Measurements from ENCODE around the gene SP8.

The SP8 gene

GRCh38 chr7:20793694-20794394 is 7.2 kb upstream of the SP8 start:
- DNase-seq: peak; percentile 76

DNA sequence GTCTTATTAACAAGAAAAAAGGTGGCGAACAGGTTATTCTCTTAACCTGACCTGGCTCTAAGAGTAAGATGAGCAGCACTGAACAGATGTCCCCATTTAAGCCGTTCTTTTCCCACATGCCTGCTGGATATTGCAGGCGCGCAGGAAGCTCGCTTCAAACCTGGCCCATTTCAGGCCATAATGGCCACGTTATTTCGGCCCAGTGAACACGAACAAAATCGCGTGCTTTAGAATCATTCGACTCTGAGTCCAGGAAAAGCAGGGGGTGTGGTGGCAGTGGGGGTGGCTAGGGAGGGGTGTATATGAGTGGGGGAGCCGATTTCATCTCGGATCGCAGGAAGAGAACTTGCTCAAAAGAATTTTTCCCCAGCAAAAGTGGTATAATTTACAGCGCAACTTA is 6.6 kb upstream of the SP8 start:
- peak; percentile 77 for DNase-seq

DNA sequence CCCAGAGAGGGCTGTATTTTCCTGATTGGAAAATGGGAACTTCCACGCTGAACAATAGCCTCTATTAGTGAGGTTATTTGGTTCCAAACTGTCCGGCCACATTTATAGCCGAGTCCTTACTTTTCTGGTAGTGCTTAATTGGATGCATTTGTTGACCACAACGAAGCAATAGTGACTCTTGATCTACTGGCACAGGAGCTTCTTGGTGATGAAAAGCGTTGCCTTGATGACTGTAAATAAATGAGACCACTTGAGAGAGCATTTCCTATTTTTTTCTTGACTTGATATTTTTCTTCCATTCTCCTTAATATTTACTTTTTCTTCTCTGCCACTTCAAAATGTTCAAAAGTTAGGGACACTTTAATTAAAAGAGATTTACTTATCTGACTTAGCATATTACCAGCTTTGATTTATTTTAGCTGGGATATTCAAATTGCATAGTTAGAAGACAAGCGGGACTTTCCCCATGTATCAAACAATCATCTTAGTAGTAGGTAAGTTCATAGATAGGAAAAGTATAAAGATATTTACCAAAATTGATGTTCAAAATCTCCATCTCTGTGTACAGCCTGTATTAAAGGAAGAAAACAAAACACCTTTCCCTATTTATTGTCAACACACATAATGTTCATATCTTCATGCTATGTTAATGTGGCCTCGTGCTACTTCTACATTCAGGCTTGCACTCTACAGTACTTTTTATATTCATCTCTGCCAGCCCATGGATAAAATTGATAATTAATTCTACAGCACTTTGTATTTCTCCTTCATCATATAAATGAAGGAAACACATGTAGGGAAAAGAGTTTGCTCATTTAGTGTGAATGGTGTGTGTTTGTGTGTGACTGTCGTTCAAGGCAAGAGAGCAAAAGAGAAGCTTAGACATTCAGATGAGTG is 5.1 kb upstream of the SP8 start:
- peak; percentile 15 for DNase-seq

DNA sequence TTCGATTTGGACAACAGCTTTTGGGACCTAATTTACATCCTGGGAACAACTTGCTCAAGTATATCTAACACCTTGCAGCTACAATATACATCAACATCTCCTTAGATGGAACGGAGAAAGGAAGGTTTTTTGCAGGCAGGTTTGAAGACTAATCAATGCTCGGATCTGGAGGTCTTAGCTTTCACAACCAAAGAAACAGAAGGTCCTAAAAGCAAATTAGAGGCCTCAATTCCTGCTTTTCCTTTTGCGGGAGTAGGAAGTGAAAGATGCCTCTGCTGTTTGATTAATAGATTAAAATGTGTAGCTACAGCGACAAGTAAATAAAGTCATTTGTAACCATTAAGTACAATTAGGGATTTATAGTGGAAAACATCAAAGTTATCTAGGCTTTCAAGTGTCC is 3.7 kb upstream of the SP8 start:
- peak; percentile 57 for DNase-seq

- DNase-seq: no peak
Observed at GRCh38 chr7:20788420-20788990, 1.8 kb upstream of the SP8 start.

DNA sequence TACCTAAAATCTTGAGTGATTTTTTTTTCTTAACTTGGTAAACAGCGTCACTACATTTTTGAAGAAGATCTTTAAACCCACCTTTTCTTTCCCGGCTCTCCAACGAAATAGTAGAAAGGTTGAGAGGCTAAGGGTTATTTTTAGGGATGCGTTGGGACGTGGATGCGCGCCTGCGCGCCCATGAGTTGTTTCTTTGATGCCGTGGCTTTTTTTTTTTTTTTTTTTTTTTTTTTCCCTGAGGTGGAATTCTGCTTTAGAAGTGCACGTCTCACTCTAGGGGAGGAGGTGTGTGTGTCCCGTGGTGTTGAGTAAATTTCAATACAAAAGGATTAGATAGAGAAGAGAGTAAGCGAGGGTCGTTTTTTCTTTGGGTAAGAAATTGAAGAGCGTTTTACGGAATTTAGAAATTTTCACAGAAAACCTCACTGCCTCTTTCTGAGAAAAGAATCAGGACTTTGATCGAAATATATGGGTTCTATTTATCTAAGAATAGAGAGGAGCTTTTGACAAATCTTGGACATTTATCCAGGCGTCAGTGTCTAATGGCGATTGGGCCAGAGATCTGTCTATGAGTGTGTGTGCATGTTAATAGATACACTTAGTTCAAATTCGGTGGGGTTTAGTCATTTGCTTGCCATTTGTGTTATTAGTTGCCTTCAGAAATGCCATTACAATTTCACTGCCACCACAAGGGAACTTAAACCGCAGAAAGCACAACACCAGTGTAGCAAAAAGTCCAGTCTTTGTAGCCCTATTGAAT is 1.2 kb upstream of the SP8 start:
- DNase-seq: peak; percentile 51

- DNase-seq: no peak
Observed at GRCh38 chr7:20786421-20786778, 286 bp downstream of the SP8 start.

- DNase-seq: peak; percentile 58
Observed at GRCh38 chr7:20786049-20786412, 655 bp downstream of the SP8 start.

GRCh38 chr7:20785157-20786048 is 1.3 kb downstream of the SP8 start:
- DNase-seq: peak; percentile 68

DNA sequence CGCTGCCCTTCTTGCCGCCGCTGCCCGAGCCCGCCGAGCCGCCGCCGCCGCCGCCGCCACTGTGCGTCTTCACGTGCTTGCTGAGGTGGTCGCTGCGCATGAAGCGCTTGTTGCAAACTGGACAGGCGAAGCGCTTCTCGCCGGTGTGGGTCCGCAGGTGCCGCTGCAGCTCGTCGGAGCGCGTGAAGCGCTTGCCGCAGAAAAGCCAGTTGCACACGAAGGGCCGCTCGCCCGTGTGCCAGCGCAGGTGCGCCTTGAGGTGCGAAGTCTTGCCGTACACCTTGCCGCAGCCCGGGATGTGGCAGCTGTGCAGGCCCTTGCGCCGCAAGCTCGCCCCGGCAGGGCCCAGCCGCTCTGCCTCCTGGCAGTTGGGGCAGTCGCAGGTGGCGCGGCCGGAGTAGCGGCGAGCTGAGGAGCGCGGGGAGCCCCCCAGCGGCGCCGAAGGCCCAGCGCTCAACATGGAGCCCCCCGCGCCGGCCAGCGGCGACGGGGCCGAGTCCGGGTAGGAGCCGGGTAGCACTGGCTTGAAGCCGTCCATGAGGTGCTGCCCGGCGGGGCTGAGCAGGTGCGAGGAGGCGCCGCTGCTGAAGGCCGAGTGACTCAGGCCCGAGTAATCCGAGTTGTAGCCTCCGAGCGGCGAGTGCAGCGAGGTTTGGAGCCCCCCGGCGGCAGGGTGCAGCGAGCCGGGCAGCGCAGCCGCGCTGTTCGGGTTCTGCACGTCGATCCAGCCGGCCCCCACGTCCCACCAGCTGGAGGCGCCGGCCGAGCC is 2.1 kb downstream of the SP8 start:
- DNase-seq: peak; percentile 84

GRCh38 chr7:20783700-20784387 is 2.8 kb downstream of the SP8 start:
- peak; percentile 90 for DNase-seq

DNA sequence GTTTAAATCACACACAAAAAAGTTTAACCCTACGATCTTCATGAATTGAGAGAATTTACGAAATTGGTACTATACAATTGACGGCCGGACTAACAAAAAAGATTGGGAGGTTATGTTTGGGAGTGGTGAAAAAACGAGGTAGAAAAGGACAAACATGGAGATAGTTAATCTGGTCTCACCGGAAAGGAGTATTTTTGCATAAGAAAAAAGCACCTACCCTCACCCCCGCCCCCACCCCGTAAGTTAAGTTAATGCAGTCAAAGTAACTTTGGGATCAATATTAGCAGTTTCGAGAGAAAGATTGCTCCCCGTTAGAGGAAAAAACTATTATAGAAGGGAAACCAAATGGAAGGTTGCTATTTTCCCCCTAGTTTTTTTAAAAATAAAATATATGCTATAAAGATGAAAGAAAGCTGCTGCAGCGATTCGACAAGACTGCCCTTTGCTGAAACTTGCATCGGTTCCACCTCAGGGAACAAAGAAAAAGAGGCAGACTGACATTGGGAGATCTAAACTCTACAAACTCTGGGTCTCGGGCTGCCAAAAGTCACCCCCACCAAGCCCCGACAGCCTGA is 3.5 kb downstream of the SP8 start:
- DNase-seq: no peak

DNA sequence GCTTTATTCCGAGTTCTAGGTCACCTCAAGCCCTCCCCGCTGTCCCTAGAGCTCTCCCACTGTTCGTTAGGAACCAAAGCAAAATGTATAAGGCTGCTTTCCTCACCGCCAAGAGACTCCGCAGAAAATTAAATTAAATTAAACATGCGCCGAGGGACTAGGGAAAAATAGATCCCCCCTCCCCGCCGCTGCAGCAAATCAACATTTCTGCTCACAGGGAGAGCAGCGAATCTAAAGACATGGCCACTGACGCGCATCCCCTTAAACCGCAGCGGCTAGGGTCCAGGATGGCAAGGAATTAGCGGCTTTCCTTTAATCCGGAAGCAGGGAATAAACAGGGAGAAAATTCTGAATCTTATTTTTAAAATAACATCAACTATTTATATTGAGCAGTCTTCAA is 7.6 kb downstream of the SP8 start:
- DNase-seq: peak; percentile 63

GRCh38 chr7:20778063-20778721 is 8.5 kb downstream of the SP8 start:
- peak; percentile 95 for DNase-seq

- DNase-seq: no peak
Observed at GRCh38 chr7:20777377-20778062, 9.2 kb downstream of the SP8 start.

GRCh38 chr7:20776942-20777341 is 9.7 kb downstream of the SP8 start:
- peak; percentile 22 for DNase-seq

DNA sequence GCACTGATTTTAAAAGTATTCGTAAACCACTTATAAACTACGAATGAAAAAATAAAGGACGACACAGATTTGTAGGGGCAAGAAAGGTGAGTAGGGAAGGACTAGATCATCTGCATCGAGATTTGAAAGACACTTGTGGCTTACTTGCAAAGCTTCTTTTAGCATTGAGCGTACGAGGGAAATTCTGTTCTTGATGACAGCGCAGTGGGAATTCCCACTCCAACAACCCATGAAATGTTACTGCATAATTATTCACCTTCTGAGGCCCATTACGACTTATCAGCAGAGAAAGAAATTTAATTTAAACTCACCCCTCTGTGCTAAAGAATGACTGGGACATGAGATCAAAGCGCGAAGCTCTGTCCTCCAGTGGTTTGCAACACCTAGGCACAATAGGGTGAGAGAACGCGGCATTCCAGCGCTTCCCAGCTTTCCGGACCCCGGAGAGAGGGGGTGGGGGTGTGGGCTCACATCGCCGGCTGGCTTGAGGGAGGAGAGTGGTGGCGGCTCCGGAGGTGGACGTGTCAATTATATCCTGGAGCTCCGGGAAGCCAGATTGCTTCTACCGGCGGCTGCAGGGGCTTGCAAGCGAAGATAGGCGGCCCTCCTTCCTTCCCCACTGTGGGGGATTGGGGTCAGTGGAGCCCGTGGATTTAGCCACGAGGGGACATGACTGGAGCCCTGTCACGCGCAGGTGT is 10.3 kb downstream of the SP8 start:
- peak; percentile 59 for DNase-seq

DNA sequence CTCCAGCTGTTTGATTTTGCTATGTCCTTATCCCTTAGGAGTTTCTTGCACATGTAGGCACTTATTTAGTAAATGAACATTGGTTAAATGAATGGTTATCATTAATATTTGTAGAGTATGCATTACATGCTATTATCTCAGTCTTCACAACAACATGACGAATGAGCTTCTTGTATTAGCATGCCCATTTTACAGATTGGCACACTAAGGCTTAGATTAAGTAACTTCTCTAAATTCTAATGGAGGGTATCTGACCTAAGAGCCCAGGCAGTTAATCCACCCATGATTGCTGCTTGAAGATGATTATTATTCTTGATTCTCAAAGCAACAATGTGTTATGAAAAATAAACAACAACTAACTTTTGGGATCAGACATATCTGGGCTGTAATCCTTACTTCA is 32.7 kb downstream of the SP8 start:
- DNase-seq: no peak

- DNase-seq: no peak
Observed at GRCh38 chr7:20749906-20750305, 36.8 kb downstream of the SP8 start.
